CD4-positive, CD25-positive, alpha-beta regulatory T cell (primary cell): ENCODE measurements around the gene ELF1. TPM values are rescaled to one million over a fixed set of nuclear protein-coding genes. Genes with fewer than 3 reads are reported as not detected.

Experiments
- ATAC-seq, 2 donors: fragments of 150-1000 bp; cut with Tn5 transposase; one replicate each; pipeline ENCODE4 v1.10.0; 2021; ENCODE audit warnings: low read depth in 2 of 2, moderate number of reproducible peaks in 2 of 2, moderate library complexity in 1 of 2
- DNase-seq, 3 donors: peaks; one replicate each; pipeline versions ENCODE4 v3.0.0 to v3.0.0-alpha.2; 2012 to 2022; ENCODE audit warnings: mixed read lengths in 1 of 3
- H3K27ac ChIP-seq: one replicate; pipeline ENCODE4 v1.7.0; 2013; ENCODE audit warnings: mild to moderate bottlenecking, low read length; ENCODE audit not compliant: insufficient read depth, poor library complexity, severe bottlenecking
- H3K27me3 ChIP-seq: one replicate; pipeline ENCODE4 v1.7.0; 2013; ENCODE audit warnings: low read length; ENCODE audit not compliant: control insufficient read depth, insufficient read depth
- H3K36me3 ChIP-seq: one replicate; pipeline ENCODE4 v1.7.0; 2013; ENCODE audit warnings: mild to moderate bottlenecking, low read length, moderate library complexity; ENCODE audit not compliant: control insufficient read depth, insufficient read depth
- H3K4me1 ChIP-seq: 2 replicates; pipeline ENCODE4 v1.7.0; 2013; ENCODE audit warnings: mild to moderate bottlenecking, low read length; ENCODE audit not compliant: insufficient read depth, control insufficient read depth, poor library complexity, severe bottlenecking
- H3K4me3 ChIP-seq: one replicate; pipeline ENCODE4 v1.7.0; 2013; ENCODE audit warnings: low read depth, mild to moderate bottlenecking, low read length, moderate library complexity
- H3K9me3 ChIP-seq, 2 experiments: 1 replicate in 1 of 2; 2 replicates in 1 of 2; pipeline ENCODE4 v1.7.0; 2013; ENCODE audit warnings: low read length in 2 of 2, mild to moderate bottlenecking in 1 of 2, moderate library complexity in 1 of 2; ENCODE audit not compliant: control insufficient read depth in 2 of 2
- H3K27ac Mint-ChIP-seq, 3 donors: one replicate each; pipeline ENCODE4 v1.8.0; 2020 to 2022; ENCODE audit warnings: mild to moderate bottlenecking in 3 of 3, mixed read lengths in 3 of 3, moderate library complexity in 2 of 3
- H3K27me3 Mint-ChIP-seq: one replicate; pipeline ENCODE4 v1.8.0; 2022; ENCODE audit warnings: mild to moderate bottlenecking, mixed read lengths
- H3K36me3 Mint-ChIP-seq: one replicate; pipeline ENCODE4 v1.8.0; 2020; ENCODE audit warnings: mixed read lengths
- H3K4me1 Mint-ChIP-seq, 4 donors: one replicate each; pipeline ENCODE4 v1.8.0; 2020 to 2022; ENCODE audit warnings: mixed read lengths in 4 of 4, mild to moderate bottlenecking in 1 of 4
- H3K4me3 Mint-ChIP-seq, 4 donors: one replicate each; pipeline ENCODE4 v1.8.0; 2020 to 2022; ENCODE audit warnings: mild to moderate bottlenecking in 4 of 4, mixed read lengths in 4 of 4, moderate library complexity in 3 of 4
- H3K9me3 Mint-ChIP-seq, 7 donors: one replicate each; pipeline ENCODE4 v1.8.0; 2020 to 2022; ENCODE audit warnings: mixed read lengths in 7 of 7, mild to moderate bottlenecking in 3 of 7, moderate library complexity in 2 of 7
- polyA plus RNA-seq, 4 donors: library from polyadenylated mRNA; unstranded; fragments of 300-500 nt; fragmentation: Illumina TruSeq; gene quantifications; one replicate each; pipeline ENCODE4 v1.2.3, GENCODE V29; 2021
- total RNA-seq: library from RNA; stranded (reverse); gene quantifications from one replicate; pipeline ENCODE4 v1.2.3, GENCODE V29; 2022

The ELF1 gene
- total and polyA plus RNA-seq, 5 donors from 2014 or later = 122 to 285 (median 155) TPM

DNA sequence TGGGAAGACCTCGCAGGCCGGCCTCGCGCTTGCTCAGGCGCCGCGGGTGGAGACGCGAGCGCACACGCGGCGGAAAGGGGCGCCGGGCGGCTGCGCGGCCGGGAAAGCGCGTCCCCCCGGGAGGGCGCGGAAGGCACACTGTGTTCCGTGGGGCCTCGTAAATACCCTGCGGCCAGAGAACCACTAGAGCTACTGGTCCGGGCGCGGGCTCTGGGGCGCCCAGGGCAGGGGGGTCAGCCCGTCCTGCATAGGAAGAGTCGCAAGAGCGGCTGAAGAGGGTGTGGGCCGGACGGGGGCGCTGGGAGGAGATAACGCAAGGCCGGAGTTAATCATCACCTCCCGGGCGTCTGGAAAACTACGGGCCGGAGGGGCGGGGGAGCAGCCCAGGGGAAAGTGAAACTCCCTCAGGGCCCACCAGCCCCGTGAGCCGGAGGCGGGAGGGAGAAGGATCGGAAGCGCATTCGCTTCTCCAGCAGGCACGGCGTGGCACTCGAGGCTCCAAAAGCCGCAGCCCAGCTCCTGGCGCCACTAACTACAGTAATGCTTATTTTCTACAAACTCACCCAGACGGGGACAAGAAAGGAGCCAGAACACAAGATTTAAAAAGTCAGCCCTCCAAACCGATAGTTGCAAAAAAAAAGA, 41.1 kb upstream of the ELF1 start:
- Mint-ChIP-seq H3K9me3 (peaks cover 0 to 3% (median 0%) of the 10 kb centered on the region in 7 donors), H3K36me3 (peaks cover 7% of the 10 kb centered on the region), H3K4me3 (peak overlapping the region; percentile 99), H3K27ac (peak overlapping the region; percentile 99 to 100 (median 99)), H3K27me3 (peaks cover 20% of the 10 kb centered on the region), H3K4me1 (peaks cover 39 to 90% (median 63%) of the 10 kb centered on the region in 4 donors)
- peak overlapping the region; percentile 89 for H3K4me3 ChIP-seq
- ATAC-seq (peak; percentile 22), DNase-seq (peak in 2 of 3 donors; percentile 59 to 63)
- H3K36me3 ChIP-seq = peaks cover 4% of the 10 kb centered on the region
- no peaks in the 10 kb centered on the region for H3K27me3 ChIP-seq
- H3K4me1 ChIP-seq = peaks cover 22% of the 10 kb centered on the region
- H3K9me3 ChIP-seq = no peaks in the 10 kb centered on the region
- peak overlapping the region; percentile 77 for H3K27ac ChIP-seq

DNA sequence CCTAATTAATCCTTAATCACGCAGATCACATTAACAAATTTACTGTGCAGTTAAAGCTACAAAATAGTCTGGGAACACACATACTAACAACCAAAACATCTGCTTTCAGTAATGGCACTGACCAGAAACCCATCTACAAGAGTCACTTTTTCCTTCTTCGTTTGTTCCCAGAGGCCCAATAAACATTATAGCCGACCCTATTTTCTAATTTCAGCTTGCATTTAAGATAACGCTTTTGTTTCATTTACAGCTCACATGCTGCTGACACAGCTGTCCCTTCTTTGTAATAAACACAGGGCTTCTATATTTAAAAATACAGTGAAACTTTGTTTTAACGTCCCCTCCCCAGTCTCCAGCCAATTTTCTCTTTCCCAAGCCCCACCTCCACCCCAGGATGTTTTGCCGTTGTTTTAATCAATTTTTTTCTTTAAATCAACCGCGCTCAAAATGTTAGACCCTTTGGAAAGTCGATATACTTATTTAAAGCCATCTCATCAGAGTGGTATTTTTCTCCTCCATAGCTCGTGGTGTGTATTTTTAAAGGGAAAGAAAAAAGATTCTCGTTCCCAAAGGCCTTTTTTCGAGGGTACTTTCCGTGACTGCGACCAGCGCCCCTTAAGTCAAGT, 40.5 kb upstream of the ELF1 start:
- Mint-ChIP-seq H3K27ac (peak overlapping the region; percentile 49 to 100 (median 83)), H3K4me1 (peaks cover 39 to 90% (median 64%) of the 10 kb centered on the region in 4 donors), H3K4me3 (peak overlapping the region; percentile 99), H3K9me3 (peaks cover 0 to 3% (median 0%) of the 10 kb centered on the region in 7 donors), H3K36me3 (peaks cover 7% of the 10 kb centered on the region), H3K27me3 (peaks cover 20% of the 10 kb centered on the region)
- DNase-seq (peak in 1 of 3 donors; percentile 15), ATAC-seq (no peak)
- Histone ChIP-seq H3K36me3 (peaks cover 2% of the 10 kb centered on the region), H3K27ac (peak overlapping the region; percentile 77), H3K4me3 (peak overlapping the region; percentile 89), H3K27me3 (no peaks in the 10 kb centered on the region), H3K4me1 (peaks cover 25% of the 10 kb centered on the region), H3K9me3 (no peaks in the 10 kb centered on the region)

DNA sequence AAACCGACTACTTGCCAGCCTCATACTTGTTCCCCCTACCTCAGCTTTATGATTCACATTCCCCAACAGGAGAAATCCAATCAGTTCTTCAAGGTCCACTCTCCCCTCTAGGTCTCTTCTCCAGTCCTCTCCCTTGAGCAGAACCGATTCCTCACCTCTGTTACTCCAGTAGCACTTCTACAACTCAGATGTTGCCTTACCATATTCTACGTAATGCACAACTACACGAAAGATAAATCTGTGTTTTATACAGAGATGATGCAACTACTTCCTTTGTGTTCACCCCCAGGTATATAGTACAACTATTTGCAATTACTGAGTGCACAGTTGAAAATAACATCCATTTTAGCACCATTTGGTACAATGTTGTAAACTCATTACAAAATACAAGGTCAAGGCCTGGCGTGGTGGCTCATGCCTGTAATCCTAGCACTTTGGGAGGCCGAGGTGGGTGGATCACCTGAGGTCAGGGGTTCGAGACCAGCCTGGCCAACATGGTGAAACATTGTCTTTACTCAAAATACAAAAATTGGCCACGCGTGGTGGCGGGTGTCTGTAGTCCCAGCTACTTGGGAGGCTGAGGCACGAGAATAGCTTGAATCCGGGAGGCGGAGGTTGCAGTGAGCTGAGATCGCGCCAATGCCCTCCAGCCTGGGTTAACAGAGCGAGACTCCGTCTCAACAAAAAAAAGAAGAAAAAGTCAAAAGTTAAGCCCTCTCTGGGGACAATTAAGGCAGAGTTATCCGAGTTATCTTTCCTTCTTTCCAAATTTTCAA, 39.4 kb upstream of the ELF1 start:
- H3K4me3 ChIP-seq = peak overlapping the region; percentile 89
- Mint-ChIP-seq H3K36me3 (peaks cover 3% of the 10 kb centered on the region), H3K27ac (peak overlapping the region; percentile 45 to 100 (median 83)), H3K4me3 (peak overlapping the region; percentile 11 to 99 (median 67)), H3K9me3 (peaks cover 0 to 3% (median 0%) of the 10 kb centered on the region in 7 donors), H3K27me3 (peaks cover 20% of the 10 kb centered on the region), H3K4me1 (peaks cover 41 to 86% (median 64%) of the 10 kb centered on the region in 4 donors)
- H3K36me3 ChIP-seq = no peaks in the 10 kb centered on the region
- ATAC-seq (no peak), DNase-seq (no peak)
- peak overlapping the region; percentile 28 for H3K27ac ChIP-seq
- H3K4me1 ChIP-seq = peaks cover 30% of the 10 kb centered on the region
- H3K9me3 ChIP-seq = no peaks in the 10 kb centered on the region
- no peaks in the 10 kb centered on the region for H3K27me3 ChIP-seq

GRCh38 chr13:41056826-41057711, 38.0 kb upstream of the ELF1 start:
- Histone ChIP-seq H3K4me1 (peaks cover 21% of the 10 kb centered on the region), H3K27me3 (no peaks in the 10 kb centered on the region), H3K9me3 (no peaks in the 10 kb centered on the region), H3K4me3 (no peak overlapping the region), H3K36me3 (no peaks in the 10 kb centered on the region), H3K27ac (no peak overlapping the region)
- peak overlapping the region in 1 of 4 donors; percentile 29 for H3K4me3 Mint-ChIP-seq
- H3K36me3 Mint-ChIP-seq = peaks cover 3% of the 10 kb centered on the region
- ATAC-seq = no peak
- H3K4me1 Mint-ChIP-seq = peaks cover 27 to 72% (median 51%) of the 10 kb centered on the region in 4 donors
- DNase-seq = no peak
- peak overlapping the region in 2 of 3 donors; percentile 57 to 67 for H3K27ac Mint-ChIP-seq
- peaks cover 18% of the 10 kb centered on the region for H3K27me3 Mint-ChIP-seq
- peaks cover 0 to 3% (median 0%) of the 10 kb centered on the region in 7 donors for H3K9me3 Mint-ChIP-seq

DNA sequence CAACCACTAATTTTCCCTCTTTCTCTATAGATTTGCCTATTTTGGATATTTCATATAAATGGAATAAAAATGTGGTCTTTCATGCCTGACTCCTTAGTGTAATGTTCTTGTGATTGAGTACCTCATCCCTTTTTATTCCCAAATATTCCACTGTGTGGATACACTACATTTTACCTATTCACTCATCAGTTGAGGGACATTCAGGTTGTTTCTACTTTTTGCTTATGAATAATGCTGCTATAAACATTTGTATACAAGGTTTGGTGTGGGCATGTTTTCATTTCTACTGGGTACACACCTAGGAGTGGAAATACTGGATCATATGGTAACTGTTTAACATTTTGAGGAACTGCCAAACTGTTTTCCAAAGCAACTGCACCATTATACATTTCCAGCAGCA, 37.1 kb upstream of the ELF1 start:
- H3K4me1 ChIP-seq = peaks cover 19% of the 10 kb centered on the region
- H3K27ac ChIP-seq = no peak overlapping the region
- Mint-ChIP-seq H3K27ac (peak overlapping the region in 2 of 3 donors; percentile 57 to 67), H3K9me3 (peaks cover 0 to 2% (median 0%) of the 10 kb centered on the region in 7 donors), H3K27me3 (peaks cover 9% of the 10 kb centered on the region), H3K4me3 (peak overlapping the region in 1 of 4 donors; percentile 29), H3K36me3 (peaks cover 1% of the 10 kb centered on the region), H3K4me1 (peaks cover 26 to 67% (median 53%) of the 10 kb centered on the region in 4 donors)
- no peaks in the 10 kb centered on the region for H3K9me3 ChIP-seq
- no peaks in the 10 kb centered on the region for H3K27me3 ChIP-seq
- ATAC-seq (no peak), DNase-seq (no peak)
- H3K4me3 ChIP-seq = no peak overlapping the region
- no peaks in the 10 kb centered on the region for H3K36me3 ChIP-seq

GRCh38 chr13:41054919-41055619, 36.0 kb upstream of the ELF1 start:
- DNase-seq = peak in 1 of 3 donors; percentile 29
- ATAC-seq = no peak
- no peaks in the 10 kb centered on the region for H3K27me3 ChIP-seq
- no peaks in the 10 kb centered on the region for H3K36me3 ChIP-seq
- H3K9me3 ChIP-seq = no peaks in the 10 kb centered on the region
- H3K36me3 Mint-ChIP-seq = no peaks in the 10 kb centered on the region
- peak overlapping the region in 1 of 4 donors; percentile 63 for H3K4me3 Mint-ChIP-seq
- H3K27ac Mint-ChIP-seq = peak overlapping the region in 1 of 3 donors; percentile 1
- no peak overlapping the region for H3K4me3 ChIP-seq
- H3K9me3 Mint-ChIP-seq = no peaks in the 10 kb centered on the region
- H3K4me1 ChIP-seq = peaks cover 19% of the 10 kb centered on the region
- no peaks in the 10 kb centered on the region for H3K27me3 Mint-ChIP-seq
- H3K4me1 Mint-ChIP-seq = peaks cover 21 to 60% (median 52%) of the 10 kb centered on the region in 4 donors
- no peak overlapping the region for H3K27ac ChIP-seq
